GM23248 (cell line): ENCODE data around the gene AKR1B15. TPM values are rescaled to one million over a fixed set of nuclear protein-coding genes. Genes with fewer than 3 reads are reported as not detected.

Source experiments
- DNase-seq: peaks from one replicate; pipeline ENCODE4 v3.0.0-alpha.2; 2015
- H2AFZ ChIP-seq: fragments of 200-600 bp; sonication (generic); 2 replicates; pipeline ENCODE4 v1.6.1; 2016; ENCODE audit warnings: antibody characterized with exemption
- H3F3A ChIP-seq: fragments of 200-600 bp; sonication (generic); 2 replicates; pipeline ENCODE4 v1.6.1; 2016; ENCODE audit warnings: mild to moderate bottlenecking, antibody characterized with exemption, mixed run types; ENCODE audit not compliant: insufficient read depth
- H3K27ac ChIP-seq: fragments of 200-600 bp; sonication (generic); 2 replicates; pipeline ENCODE4 v1.5.1; 2016; ENCODE audit warnings: mild to moderate bottlenecking
- H3K27me3 ChIP-seq: fragments of 200-600 bp; sonication (generic); replicated peaks from 2 replicates; pipeline ENCODE4 v1.6.1; 2016; ENCODE audit warnings: mild to moderate bottlenecking; ENCODE audit not compliant: insufficient read depth
- H3K36me3 ChIP-seq: fragments of 200-600 bp; sonication (generic); 2 replicates; pipeline ENCODE4 v1.6.1; 2016; ENCODE audit warnings: low read depth, mild to moderate bottlenecking
- H3K4me1 ChIP-seq: fragments of 200-600 bp; sonication (generic); 2 replicates; pipeline ENCODE4 v1.6.1; 2016; ENCODE audit warnings: mild to moderate bottlenecking; ENCODE audit not compliant: insufficient read depth
- H3K4me2 ChIP-seq: fragments of 200-600 bp; sonication (generic); one replicate; pipeline ENCODE4 v1.6.1; 2016; ENCODE audit warnings: mild to moderate bottlenecking; ENCODE audit not compliant: unreplicated experiment
- H3K4me3 ChIP-seq: fragments of 200-600 bp; sonication (generic); 2 replicates; pipeline ENCODE4 v1.5.1; 2016; ENCODE audit warnings: mild to moderate bottlenecking
- H3K79me2 ChIP-seq: fragments of 200-600 bp; sonication (generic); 2 replicates; pipeline ENCODE4 v1.6.1; 2016; ENCODE audit warnings: mild to moderate bottlenecking; ENCODE audit not compliant: insufficient read depth
- H3K9ac ChIP-seq: fragments of 200-600 bp; sonication (generic); 2 replicates; pipeline ENCODE4 v1.6.1; 2016; ENCODE audit warnings: mild to moderate bottlenecking
- H3K9me2 ChIP-seq: fragments of 200-600 bp; sonication (generic); 2 replicates; pipeline ENCODE4 v1.6.1; 2016; ENCODE audit warnings: mixed run types, mild to moderate bottlenecking, moderate library complexity; ENCODE audit not compliant: insufficient read depth
- H3K9me3 ChIP-seq: fragments of 200-600 bp; sonication (generic); one replicate; pipeline ENCODE4 v1.6.1; 2017; ENCODE audit warnings: low read depth
- H4K20me1 ChIP-seq: fragments of 200-600 bp; sonication (generic); 2 replicates; pipeline ENCODE4 v1.6.0; 2016; ENCODE audit not compliant: insufficient read depth
- EZH2 ChIP-seq: fragments of 200-600 bp; sonication (generic); IDR thresholded peaks from 2 replicates; pipeline ENCODE4 v1.6.1; 2018; ENCODE audit warnings: antibody characterized with exemption, mild to moderate bottlenecking; ENCODE audit not compliant: insufficient read depth, poor library complexity, severe bottlenecking
- EZH2phosphoT487 ChIP-seq: fragments of 200-600 bp; sonication (generic); IDR thresholded peaks from 2 replicates; pipeline ENCODE4 v1.6.1; 2018; ENCODE audit warnings: antibody characterized with exemption, moderate library complexity, mild to moderate bottlenecking, low read depth; ENCODE audit not compliant: insufficient read depth
- WGBS, 2 experiments: methylation state at CpG; one replicate each; pipeline ENCODE4 v1.1.6; 2015 to 2017; ENCODE audit warnings: low lambda C conversion rate in 2 of 2, low coverage in 1 of 2; ENCODE audit errors: missing lambda C conversion rate in 2 of 2; 5-methylcytosine and 5-hydroxymethylcytosine counted together
- in situ Hi-C: fragments of 300-500 bp; cut with MboI; formaldehyde crosslinking; loops from 2 replicates; pipeline ENCODE4 v1.15.0; 2020
- polyA plus RNA-seq: library from polyadenylated mRNA; unstranded; fragments of >200 nt; fragmentation: Nextera tagmentation; extraction: Ambion mirVana; gene quantifications from 2 replicates; pipeline ENCODE4 v1.2.1, GENCODE V29; 2016
- total RNA-seq: library from RNA; depleted of rRNA; stranded (reverse); fragments of >200 nt; shearing (Covaris generic); gene quantifications from 2 replicates; pipeline ENCODE4 v1.2.3, GENCODE V29; 2014

The AKR1B15 gene
- total and polyA plus RNA-seq, 2 experiments from 2014 or later = not detected

- 76 to 79% methylated on average over 3 of the region's 3 CpGs for WGBS, 2 experiments
- Histone ChIP-seq H4K20me1 (no peaks in the 10 kb centered on the region), H3K4me2 (no peak overlapping the region), H3K36me3 (no peaks in the 10 kb centered on the region), H3K9me2 (no peaks in the 10 kb centered on the region), H3K9ac (no peak overlapping the region), H3K4me1 (peaks cover 17% of the 10 kb centered on the region; the same call in 1 of the 2 replicates), H3K4me3 (no peak overlapping the region), H3K9me3 (no peaks in the 10 kb centered on the region), H3K27me3 (no peaks in the 10 kb centered on the region; the same call in 1 of the 2 replicates), H3K27ac (no peak overlapping the region), H3K79me2 (no peaks in the 10 kb centered on the region), H3F3A (peaks cover 8% of the 10 kb centered on the region; the same call in 1 of the 2 replicates), H2AFZ (no peak overlapping the region)
- in situ Hi-C loops = no loop called here
- no peak for DNase-seq
- TF ChIP-seq EZH2phosphoT487 = no peak
- no peak for TF ChIP-seq EZH2
Measured at GRCh38 chr7:134532954-134533218, 16.0 kb upstream of the AKR1B15 start.

- Histone ChIP-seq H3K27ac (no peak overlapping the region), H3K9ac (no peak overlapping the region), H3K4me3 (no peak overlapping the region), H3K27me3 (no peaks in the 10 kb centered on the region; the same call in 1 of the 2 replicates), H4K20me1 (no peaks in the 10 kb centered on the region), H3K36me3 (no peaks in the 10 kb centered on the region), H3K79me2 (no peaks in the 10 kb centered on the region), H3K9me2 (no peaks in the 10 kb centered on the region), H3K9me3 (no peaks in the 10 kb centered on the region), H3F3A (peaks cover 8% of the 10 kb centered on the region; the same call in 1 of the 2 replicates), H3K4me2 (no peak overlapping the region), H2AFZ (no peak overlapping the region), H3K4me1 (peaks cover 13% of the 10 kb centered on the region; the same call in 1 of the 2 replicates)
- peak; percentile 4 for DNase-seq
- 45 to 50% methylated on average over 1 of the region's 1 CpG for WGBS, 2 experiments
- no peak for TF ChIP-seq EZH2
- no peak for TF ChIP-seq EZH2phosphoT487
- in situ Hi-C loops = no loop called here
Measured at GRCh38 chr7:134533288-134533771, 15.6 kb upstream of the AKR1B15 start.

GRCh38 chr7:134534633-134535032 lies 14.3 kb upstream of the AKR1B15 start:
- H3K9me3 ChIP-seq = no peaks in the 10 kb centered on the region
- H3K36me3 ChIP-seq = no peaks in the 10 kb centered on the region
- no peak overlapping the region for H3K4me2 ChIP-seq
- H2AFZ ChIP-seq = no peak overlapping the region
- no peak overlapping the region for H3K27ac ChIP-seq
- H3K9me2 ChIP-seq = no peaks in the 10 kb centered on the region
- peaks cover 8% of the 10 kb centered on the region for H3K27me3 ChIP-seq
- DNase-seq = no peak
- peaks cover 11% of the 10 kb centered on the region; the same call in 1 of the 2 replicates for H3K4me1 ChIP-seq
- in situ Hi-C loops = no loop called here
- TF ChIP-seq EZH2 (no peak), EZH2phosphoT487 (no peak)
- H3K79me2 ChIP-seq = no peaks in the 10 kb centered on the region
- H4K20me1 ChIP-seq = no peaks in the 10 kb centered on the region
- no peak overlapping the region for H3K9ac ChIP-seq
- WGBS, 2 experiments = 74 to 81% methylated on average over 3 of the region's 3 CpGs
- H3F3A ChIP-seq = peaks cover 8% of the 10 kb centered on the region; the same call in 1 of the 2 replicates
- no peak overlapping the region for H3K4me3 ChIP-seq

GRCh38 chr7:134535272-134535918 lies 13.5 kb upstream of the AKR1B15 start:
- Histone ChIP-seq H3K36me3 (no peaks in the 10 kb centered on the region), H2AFZ (no peak overlapping the region), H3K9ac (no peak overlapping the region), H3K4me1 (peaks cover 11% of the 10 kb centered on the region; the same call in 1 of the 2 replicates), H3K27ac (no peak overlapping the region), H3K4me3 (no peak overlapping the region), H4K20me1 (no peaks in the 10 kb centered on the region), H3K9me3 (no peaks in the 10 kb centered on the region), H3F3A (peaks cover 8% of the 10 kb centered on the region; the same call in 1 of the 2 replicates), H3K9me2 (no peaks in the 10 kb centered on the region), H3K27me3 (peaks cover 13% of the 10 kb centered on the region), H3K79me2 (no peaks in the 10 kb centered on the region), H3K4me2 (no peak overlapping the region)
- no peak for DNase-seq
- TF ChIP-seq EZH2phosphoT487 (no peak), EZH2 (no peak)
- in situ Hi-C loops = no loop called here
- WGBS, 2 experiments = 49 to 61% methylated on average over 3 of the region's 3 CpGs
